ENCODE measurements around the gene WDR86. TPM values are rescaled to one million over a fixed set of nuclear protein-coding genes. Genes with fewer than 3 reads are reported as not detected.
A peak's percentile ranks its signal among the peaks of the same experiment; 100 is the strongest.

The WDR86 gene
- total RNA-seq, 2 experiments from 2014 or later = 0.25 TPM

- H3K4me1 Mint-ChIP-seq (ENCODE audit: low read depth) = peaks cover 38% of the 10 kb centered on the region
- intact Hi-C loops (cut with micrococcal nuclease) = no loop called here
- POLR2A ChIA-PET = interaction anchor here (0.7 to 1.9 kb wide), 10 partner anchors 9 to 281 kb away, joined by 3 to 10 read pairs (median 4); partner anchors contain the start of gene NUB1
Measured at GRCh38 chr7:151351967-151352366, 57.9 kb downstream of the WDR86 start.

DNA sequence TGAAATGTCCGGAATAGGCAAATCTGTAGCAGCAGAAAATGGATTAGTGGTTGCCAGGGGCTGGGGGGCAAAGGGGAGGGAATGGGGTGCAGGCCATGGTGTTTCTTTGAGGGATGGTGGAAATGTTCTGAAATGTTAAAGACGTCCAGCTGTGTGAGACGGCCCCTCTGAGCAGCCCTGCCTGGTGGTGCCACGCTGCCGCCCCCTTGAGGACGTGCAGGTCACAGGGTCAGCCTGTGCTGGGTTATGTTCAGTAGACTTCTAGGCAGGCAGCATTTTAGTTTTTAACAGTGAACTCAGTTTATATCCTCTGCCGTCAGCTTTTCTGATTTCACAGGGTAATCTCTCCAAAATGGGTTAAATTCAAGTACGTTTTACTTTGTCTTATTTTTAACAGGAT is 58.8 kb downstream of the WDR86 start:
- TF ChIP-seq, protein P1, sequence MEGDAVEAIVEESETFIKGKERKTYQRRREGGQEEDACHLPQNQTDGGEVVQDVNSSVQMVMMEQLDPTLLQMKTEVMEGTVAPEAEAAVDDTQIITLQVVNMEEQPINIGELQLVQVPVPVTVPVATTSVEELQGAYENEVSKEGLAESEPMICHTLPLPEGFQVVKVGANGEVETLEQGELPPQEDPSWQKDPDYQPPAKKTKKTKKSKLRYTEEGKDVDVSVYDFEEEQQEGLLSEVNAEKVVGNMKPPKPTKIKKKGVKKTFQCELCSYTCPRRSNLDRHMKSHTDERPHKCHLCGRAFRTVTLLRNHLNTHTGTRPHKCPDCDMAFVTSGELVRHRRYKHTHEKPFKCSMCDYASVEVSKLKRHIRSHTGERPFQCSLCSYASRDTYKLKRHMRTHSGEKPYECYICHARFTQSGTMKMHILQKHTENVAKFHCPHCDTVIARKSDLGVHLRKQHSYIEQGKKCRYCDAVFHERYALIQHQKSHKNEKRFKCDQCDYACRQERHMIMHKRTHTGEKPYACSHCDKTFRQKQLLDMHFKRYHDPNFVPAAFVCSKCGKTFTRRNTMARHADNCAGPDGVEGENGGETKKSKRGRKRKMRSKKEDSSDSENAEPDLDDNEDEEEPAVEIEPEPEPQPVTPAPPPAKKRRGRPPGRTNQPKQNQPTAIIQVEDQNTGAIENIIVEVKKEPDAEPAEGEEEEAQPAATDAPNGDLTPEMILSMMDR (IDR thresholded peaks at IDR 0.05) = no peak
- Mint-ChIP-seq H3K9me3 (no peaks in the 10 kb centered on the region), H3K27me3 (no peaks in the 10 kb centered on the region), H3K4me1 (ENCODE audit: low read depth) (peaks cover 47% of the 10 kb centered on the region), H3K4me3 (peak overlapping the region; percentile 52), H3K27ac (peak overlapping the region; percentile 86), H3K36me3 (ENCODE audit: low read depth) (peaks cover 39% of the 10 kb centered on the region)
- POLR2A ChIA-PET = interaction anchor here (0.6 to 1.9 kb wide), 6 partner anchors 8 to 96 kb away, joined by 3 to 10 read pairs (median 4); partner anchors contain the start of gene NUB1
- ATAC-seq (no peak), DNase-seq (peak; percentile 75)
- intact Hi-C loops (cut with micrococcal nuclease) = no loop called here
- CTCF ChIA-PET = interaction anchor here (0.8 to 8.9 kb wide), 25 partner anchors 9 to 409 kb away, joined by 3 to 226 read pairs (median 5); partner anchors contain the start of genes ABCF2, NUB1 and RHEB

More at GRCh38 chr7:151351967-151352366, 57.9 kb downstream of the WDR86 start:
- TF ChIP-seq, protein P1 (IDR thresholded peaks at IDR 0.05) = no peak
- peaks cover 36% of the 10 kb centered on the region for H3K36me3 Mint-ChIP-seq (ENCODE audit: low read depth)
- H3K27ac Mint-ChIP-seq = peak overlapping the region; percentile 86
- DNase-seq = peak; percentile 79
- H3K4me3 Mint-ChIP-seq = peak overlapping the region; percentile 52
- no peaks in the 10 kb centered on the region for H3K27me3 Mint-ChIP-seq
- peak; percentile 57 for ATAC-seq
- no peaks in the 10 kb centered on the region for H3K9me3 Mint-ChIP-seq
- CTCF ChIA-PET = interaction anchor here (1.0 to 8.9 kb wide), 25 partner anchors 8 to 408 kb away, joined by 3 to 226 read pairs (median 5); partner anchors contain the start of genes ABCF2, CHPF2 and NUB1

- DNase-seq (no peak), ATAC-seq (peak; percentile 46)
- intact Hi-C loops (cut with micrococcal nuclease) = no loop called here
- H3K36me3 Mint-ChIP-seq (ENCODE audit: low read depth) = peaks cover 39% of the 10 kb centered on the region
- H3K27ac Mint-ChIP-seq = peak overlapping the region; percentile 90
- H3K9me3 Mint-ChIP-seq = no peaks in the 10 kb centered on the region
- peaks cover 57% of the 10 kb centered on the region for H3K4me1 Mint-ChIP-seq (ENCODE audit: low read depth)
- H3K27me3 Mint-ChIP-seq = no peaks in the 10 kb centered on the region
- TF ChIP-seq, protein P1 (IDR thresholded peaks at IDR 0.05) = no peak
- peak overlapping the region; percentile 72 for H3K4me3 Mint-ChIP-seq
- ChIA-PET POLR2A (no interaction called here), CTCF (interaction anchor here (0.9 to 8.9 kb wide), 9 partner anchors 9 to 99 kb away, joined by 3 to 226 read pairs (median 26); partner anchors contain the start of gene NUB1)
Measured at GRCh38 chr7:151349507-151349853, 60.4 kb downstream of the WDR86 start.

DNA sequence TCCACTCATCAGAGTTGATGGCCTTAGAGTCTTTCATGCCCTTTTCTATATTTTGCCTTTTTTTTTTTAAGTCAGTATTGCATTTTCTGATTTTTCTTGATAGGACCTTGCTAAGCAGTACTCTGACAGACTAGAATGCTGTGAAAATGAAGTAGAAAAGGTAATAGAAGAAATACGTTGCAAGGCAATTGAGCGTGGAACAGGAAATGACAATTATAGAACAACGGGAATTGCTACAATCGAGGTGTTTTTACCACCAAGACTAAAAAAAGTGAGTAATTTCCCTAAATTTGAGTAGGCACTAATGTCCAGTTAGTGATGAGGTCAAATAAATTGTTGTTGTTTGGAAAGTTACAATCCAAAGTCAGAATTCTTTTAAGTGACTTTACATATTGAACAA is 60.9 kb downstream of the WDR86 start:
- POLR2A ChIA-PET = no interaction called here
- Mint-ChIP-seq H3K27ac (peak overlapping the region; percentile 90), H3K4me1 (ENCODE audit: low read depth) (peaks cover 57% of the 10 kb centered on the region), H3K27me3 (no peaks in the 10 kb centered on the region), H3K36me3 (ENCODE audit: low read depth) (peaks cover 39% of the 10 kb centered on the region), H3K4me3 (peak overlapping the region; percentile 72), H3K9me3 (no peaks in the 10 kb centered on the region)
- TF ChIP-seq, protein P1 (IDR thresholded peaks at IDR 0.05) = no peak
- CTCF ChIA-PET = interaction anchor here (0.9 to 8.9 kb wide), 5 partner anchors 8 to 100 kb away, joined by 3 to 226 read pairs (median 74); partner anchors contain the start of gene NUB1
- intact Hi-C loops (cut with micrococcal nuclease) = no loop called here
- no peak for ATAC-seq
- DNase-seq = no peak

- H3K27ac Mint-ChIP-seq = peak overlapping the region; percentile 74
Measured at GRCh38 chr7:151347200-151347599, 62.6 kb downstream of the WDR86 start.

More at GRCh38 chr7:151347200-151347599, 62.6 kb downstream of the WDR86 start:
- TF ChIP-seq, protein P1 (IDR thresholded peaks at IDR 0.05) = no peak
- peaks cover 58% of the 10 kb centered on the region for H3K4me1 Mint-ChIP-seq (ENCODE audit: low read depth)
- peaks cover 44% of the 10 kb centered on the region for H3K36me3 Mint-ChIP-seq (ENCODE audit: low read depth)
- intact Hi-C loops (cut with micrococcal nuclease) = no loop called here
- DNase-seq = no peak
- POLR2A ChIA-PET = no interaction called here
- ATAC-seq = no peak
- no peak overlapping the region for H3K4me3 Mint-ChIP-seq
- no peaks in the 10 kb centered on the region for H3K9me3 Mint-ChIP-seq
- no peaks in the 10 kb centered on the region for H3K27me3 Mint-ChIP-seq
- CTCF ChIA-PET = interaction anchor here (1.3 to 1.4 kb wide), 2 partner anchors 32 to 37 kb away, joined by 3 to 4 read pairs; no protein-coding TSS in a partner anchor

All from activated CD8-positive, alpha-beta T cell treated with anti-CD3 and anti-CD28 coated beads for 36 hours (primary cell).